ENCODE results near the gene CNN3. TPM values are rescaled to one million over a fixed set of nuclear protein-coding genes. Genes with fewer than 3 reads are reported as not detected.

CNN3 gene
- total RNA-seq, 2 donors from 2014 or later, result 79.4 to 83.1 TPM

GRCh38 chr1:94912263-94913184, 14.4 kb downstream of the CNN3 start:
- no peak for TF ChIP-seq POLR2A (IDR thresholded peaks at IDR 0.05)
- TF ChIP-seq, protein P1, sequence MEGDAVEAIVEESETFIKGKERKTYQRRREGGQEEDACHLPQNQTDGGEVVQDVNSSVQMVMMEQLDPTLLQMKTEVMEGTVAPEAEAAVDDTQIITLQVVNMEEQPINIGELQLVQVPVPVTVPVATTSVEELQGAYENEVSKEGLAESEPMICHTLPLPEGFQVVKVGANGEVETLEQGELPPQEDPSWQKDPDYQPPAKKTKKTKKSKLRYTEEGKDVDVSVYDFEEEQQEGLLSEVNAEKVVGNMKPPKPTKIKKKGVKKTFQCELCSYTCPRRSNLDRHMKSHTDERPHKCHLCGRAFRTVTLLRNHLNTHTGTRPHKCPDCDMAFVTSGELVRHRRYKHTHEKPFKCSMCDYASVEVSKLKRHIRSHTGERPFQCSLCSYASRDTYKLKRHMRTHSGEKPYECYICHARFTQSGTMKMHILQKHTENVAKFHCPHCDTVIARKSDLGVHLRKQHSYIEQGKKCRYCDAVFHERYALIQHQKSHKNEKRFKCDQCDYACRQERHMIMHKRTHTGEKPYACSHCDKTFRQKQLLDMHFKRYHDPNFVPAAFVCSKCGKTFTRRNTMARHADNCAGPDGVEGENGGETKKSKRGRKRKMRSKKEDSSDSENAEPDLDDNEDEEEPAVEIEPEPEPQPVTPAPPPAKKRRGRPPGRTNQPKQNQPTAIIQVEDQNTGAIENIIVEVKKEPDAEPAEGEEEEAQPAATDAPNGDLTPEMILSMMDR (IDR thresholded peaks at IDR 0.05), result no peak
- Histone ChIP-seq H3K27me3 (no peaks in the 10 kb centered on the region), H3K9me3 (no peaks in the 10 kb centered on the region), H3K4me1 (no peaks in the 10 kb centered on the region), H3K27ac (no peak overlapping the region), H3K4me3 (no peak overlapping the region), H3K36me3 (replicated peaks in 1 of 2; ENCODE audit: insufficient read depth in 1 of 2, low read depth in 2 of 2) (no peaks in the 10 kb centered on the region)
- 65 to 78% methylated on average over 9 of the region's 9 CpGs for WGBS, 2 donors
- intact Hi-C loops (cut with DNase I), result no loop called here
- DNase-seq (no peak), ATAC-seq (no peak)

- ATAC-seq, result no peak
- no peak for DNase-seq
- Histone ChIP-seq H3K36me3 (replicated peaks in 1 of 2; ENCODE audit: insufficient read depth in 1 of 2, low read depth in 2 of 2) (no peaks in the 10 kb centered on the region), H3K4me1 (peaks cover 6% of the 10 kb centered on the region), H3K27ac (no peak overlapping the region), H3K4me3 (no peak overlapping the region), H3K9me3 (no peaks in the 10 kb centered on the region), H3K27me3 (no peaks in the 10 kb centered on the region)
- intact Hi-C loops (cut with DNase I), result no loop called here
- WGBS, 2 donors, result 94 to 97% methylated on average over 6 of the region's 6 CpGs
- no peak for TF ChIP-seq POLR2A (IDR thresholded peaks at IDR 0.05)
- TF ChIP-seq, protein P1 (IDR thresholded peaks at IDR 0.05), result no peak
These were observed 17.4 kb downstream of the CNN3 start for GRCh38 chr1:94909486-94909885.

GRCh38 chr1:94908965-94909364, 17.9 kb downstream of the CNN3 start:
- 65 to 96% methylated on average over 2 of the region's 2 CpGs for WGBS, 2 donors
- DNase-seq (no peak), ATAC-seq (no peak)
- no peak for TF ChIP-seq POLR2A (IDR thresholded peaks at IDR 0.05)
- TF ChIP-seq, protein P1 (IDR thresholded peaks at IDR 0.05), result no peak
- peaks cover 6% of the 10 kb centered on the region for H3K4me1 ChIP-seq
- H3K4me3 ChIP-seq, result no peak overlapping the region
- no peaks in the 10 kb centered on the region for H3K36me3 ChIP-seq (replicated peaks in 1 of 2; ENCODE audit: insufficient read depth in 1 of 2, low read depth in 2 of 2)
- no peak overlapping the region for H3K27ac ChIP-seq
- H3K9me3 ChIP-seq, result no peaks in the 10 kb centered on the region
- H3K27me3 ChIP-seq, result no peaks in the 10 kb centered on the region
- intact Hi-C loops (cut with DNase I), result no loop called here

DNA sequence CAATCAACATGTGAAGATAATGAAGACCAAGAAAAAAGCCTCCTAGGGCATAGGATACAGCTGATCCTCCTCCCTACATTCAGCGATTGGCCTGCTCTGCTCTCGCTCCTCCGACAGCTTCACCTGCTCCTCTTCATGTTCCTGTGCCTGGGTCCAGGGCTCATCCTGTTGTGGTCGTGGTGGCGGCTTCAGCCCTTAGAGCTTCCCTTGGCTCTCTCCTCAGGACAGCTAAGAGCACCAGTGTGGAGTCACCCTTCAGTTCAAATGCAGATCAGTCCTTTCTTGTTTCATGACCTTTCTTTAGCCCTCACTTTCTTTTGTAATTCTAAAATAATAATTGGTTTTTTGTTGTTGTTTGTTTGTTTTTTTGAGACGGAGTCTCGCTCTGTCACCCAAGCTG, 18.7 kb downstream of the CNN3 start:
- intact Hi-C loops (cut with DNase I), result no loop called here
- no peak for DNase-seq
- Histone ChIP-seq H3K4me1 (peaks cover 6% of the 10 kb centered on the region), H3K36me3 (replicated peaks in 1 of 2; ENCODE audit: insufficient read depth in 1 of 2, low read depth in 2 of 2) (no peaks in the 10 kb centered on the region), H3K4me3 (no peak overlapping the region), H3K27ac (no peak overlapping the region), H3K27me3 (no peaks in the 10 kb centered on the region), H3K9me3 (no peaks in the 10 kb centered on the region)
- no peak for ATAC-seq
- 93 to 97% methylated on average over 7 of the region's 7 CpGs for WGBS, 2 donors
- no peak for TF ChIP-seq POLR2A (IDR thresholded peaks at IDR 0.05)
- TF ChIP-seq, protein P1 (IDR thresholded peaks at IDR 0.05), result no peak

- no peaks in the 10 kb centered on the region for H3K27me3 ChIP-seq
- ATAC-seq (no peak), DNase-seq (no peak)
- H3K4me1 ChIP-seq, result peaks cover 6% of the 10 kb centered on the region
- TF ChIP-seq, protein P1 (IDR thresholded peaks at IDR 0.05), result no peak
- TF ChIP-seq POLR2A (IDR thresholded peaks at IDR 0.05), result no peak
- no peaks in the 10 kb centered on the region for H3K36me3 ChIP-seq (replicated peaks in 1 of 2; ENCODE audit: insufficient read depth in 1 of 2, low read depth in 2 of 2)
- H3K4me3 ChIP-seq, result no peak overlapping the region
- WGBS, 2 donors, result 60 to 73% methylated on average over 3 of the region's 3 CpGs
- no peaks in the 10 kb centered on the region for H3K9me3 ChIP-seq
- intact Hi-C loops (cut with DNase I), result no loop called here
- no peak overlapping the region for H3K27ac ChIP-seq
These were observed 19.8 kb downstream of the CNN3 start for GRCh38 chr1:94907136-94907535.

All from body of pancreas (tissue), 4 donors.